GM18508 (cell line): ENCODE data around the gene GPR68.
A peak's percentile ranks its signal among the peaks of the same experiment; 100 is the strongest.
"Not testable (repeated sequence)": the region's sequence is repeated elsewhere in the genome, so short reads cannot be mapped to it uniquely, and the experiment has no call there.

Experiments
- ATAC-seq: cut with Tn5 transposase; IDR thresholded peaks from one replicate; pipeline ENCODE4 v1.9.1; 2021; ENCODE audit warnings: moderate number of reproducible peaks; ENCODE audit not compliant: insufficient read depth, unreplicated experiment

Gene GPR68

GRCh38 chr14:91230397-91231035, 14.0 kb downstream of the GPR68 start:
- ATAC-seq, result no peak

- peak; percentile 59 for ATAC-seq
These were observed 14.7 kb downstream of the GPR68 start for GRCh38 chr14:91229743-91230200.

- ATAC-seq, result no peak
These were observed 15.5 kb downstream of the GPR68 start for GRCh38 chr14:91229005-91229382.

- ATAC-seq, result peak; percentile 78
These were observed 16.1 kb downstream of the GPR68 start for GRCh38 chr14:91228112-91229004.

- no peak for ATAC-seq
These were observed 17.3 kb downstream of the GPR68 start for GRCh38 chr14:91227183-91227628.

GRCh38 chr14:91226360-91226759, 18.1 kb downstream of the GPR68 start:
- ATAC-seq, result not testable (repeated sequence)

- ATAC-seq, result no peak
These were observed 19.5 kb downstream of the GPR68 start for GRCh38 chr14:91225025-91225424.

- no peak for ATAC-seq
These were observed 21.3 kb downstream of the GPR68 start for GRCh38 chr14:91223028-91223783.

GRCh38 chr14:91221270-91221669, 23.2 kb downstream of the GPR68 start:
- no peak for ATAC-seq

GRCh38 chr14:91220581-91221000, 23.9 kb downstream of the GPR68 start:
- ATAC-seq, result no peak

GRCh38 chr14:91219517-91220389, 24.8 kb downstream of the GPR68 start:
- no peak for ATAC-seq

- no peak for ATAC-seq
These were observed 26.5 kb downstream of the GPR68 start for GRCh38 chr14:91218014-91218413.

- no peak for ATAC-seq
These were observed 27.7 kb downstream of the GPR68 start for GRCh38 chr14:91216731-91217226.

GRCh38 chr14:91215381-91215780, 29.1 kb downstream of the GPR68 start:
- ATAC-seq, result no peak

- ATAC-seq, result no peak
These were observed 30.2 kb downstream of the GPR68 start for GRCh38 chr14:91214306-91214705.

- ATAC-seq, result no peak
These were observed 33.5 kb downstream of the GPR68 start for GRCh38 chr14:91211017-91211416.

GRCh38 chr14:91207008-91207407, 37.5 kb downstream of the GPR68 start:
- ATAC-seq, result no peak

- ATAC-seq, result no peak
These were observed 39.0 kb downstream of the GPR68 start for GRCh38 chr14:91205459-91205858.

- ATAC-seq, result no peak
These were observed 39.8 kb downstream of the GPR68 start for GRCh38 chr14:91204657-91205056.
